ENCODE measurements around the gene ANXA3. TPM values are rescaled to one million over a fixed set of nuclear protein-coding genes. Genes with fewer than 3 reads are reported as not detected.
"Not testable (repeated sequence)": the region's sequence is repeated elsewhere in the genome, so short reads cannot be mapped to it uniquely, and the experiment has no call there.

The ANXA3 gene
- 271 and 297 TPM in 2 replicates for total RNA-seq

GRCh38 chr4:78551420-78552351 lies at the start of gene ANXA3:
ANXA3 (plus strand) TSS chr4:78551770; CDS start chr4:78554474, 2,704 bp downstream.
- no peak for DNase-seq (ENCODE audit: low read depth)
- no peak for TF ChIP-seq CTCF (IDR thresholded peaks at IDR 0.05; ENCODE audit: insufficient read depth, low read length, poor library complexity, severe bottlenecking)
- peak within 1 kb of the TSS; percentile 62 for H3K4me3 ChIP-seq (ENCODE audit: low read depth, low read length)
- H3K27me3 ChIP-seq (ENCODE audit: control insufficient read depth, insufficient read depth, low read length): no peaks in the 10 kb centered on the region
- no peaks in the 10 kb centered on the region for H3K36me3 ChIP-seq (ENCODE audit: control insufficient read depth, insufficient read depth, low read length)

- H3K4me3 ChIP-seq (ENCODE audit: low read depth, low read length); DNase-seq (ENCODE audit: low read depth): not testable (repeated sequence)
Measured at GRCh38 chr4:78506260-78506659, 45.3 kb upstream of the ANXA3 start.

GRCh38 chr4:78509043-78509442 lies 42.5 kb upstream of the ANXA3 start:
- no peaks in the 10 kb centered on the region for H3K27me3 ChIP-seq (ENCODE audit: control insufficient read depth, insufficient read depth, low read length)
- no peaks in the 10 kb centered on the region for H3K36me3 ChIP-seq (ENCODE audit: control insufficient read depth, insufficient read depth, low read length)
- TF ChIP-seq CTCF (IDR thresholded peaks at IDR 0.05; ENCODE audit: insufficient read depth, low read length, poor library complexity, severe bottlenecking): no peak
- DNase-seq (ENCODE audit: low read depth): no peak
- H3K4me3 ChIP-seq (ENCODE audit: low read depth, low read length): no peak overlapping the region

More at GRCh38 chr4:78506260-78506659, 45.3 kb upstream of the ANXA3 start:
- H3K36me3 ChIP-seq (ENCODE audit: control insufficient read depth, insufficient read depth, low read length); H3K27me3 ChIP-seq (ENCODE audit: control insufficient read depth, insufficient read depth, low read length): not testable (repeated sequence)

GRCh38 chr4:78510108-78510507 lies 41.5 kb upstream of the ANXA3 start:
- TF ChIP-seq CTCF (IDR thresholded peaks at IDR 0.05; ENCODE audit: insufficient read depth, low read length, poor library complexity, severe bottlenecking): no peak
- Histone ChIP-seq H3K36me3 (ENCODE audit: control insufficient read depth, insufficient read depth, low read length) (no peaks in the 10 kb centered on the region), H3K27me3 (ENCODE audit: control insufficient read depth, insufficient read depth, low read length) (no peaks in the 10 kb centered on the region), H3K4me3 (ENCODE audit: low read depth, low read length) (no peak overlapping the region)
- DNase-seq (ENCODE audit: low read depth): no peak

- Histone ChIP-seq H3K27me3 (ENCODE audit: control insufficient read depth, insufficient read depth, low read length) (no peaks in the 10 kb centered on the region), H3K4me3 (ENCODE audit: low read depth, low read length) (no peak overlapping the region), H3K36me3 (ENCODE audit: control insufficient read depth, insufficient read depth, low read length) (no peaks in the 10 kb centered on the region)
- TF ChIP-seq CTCF (IDR thresholded peaks at IDR 0.05; ENCODE audit: insufficient read depth, low read length, poor library complexity, severe bottlenecking): no peak
- DNase-seq (ENCODE audit: low read depth): no peak
Measured at GRCh38 chr4:78510681-78511080, 40.9 kb upstream of the ANXA3 start.

GRCh38 chr4:78512357-78512920 lies 39.1 kb upstream of the ANXA3 start:
- TF ChIP-seq CTCF (IDR thresholded peaks at IDR 0.05; ENCODE audit: insufficient read depth, low read length, poor library complexity, severe bottlenecking): no peak
- Histone ChIP-seq H3K36me3 (ENCODE audit: control insufficient read depth, insufficient read depth, low read length) (no peaks in the 10 kb centered on the region), H3K27me3 (ENCODE audit: control insufficient read depth, insufficient read depth, low read length) (no peaks in the 10 kb centered on the region), H3K4me3 (ENCODE audit: low read depth, low read length) (no peak overlapping the region)
- no peak for DNase-seq (ENCODE audit: low read depth)

All from kidney epithelial cell (primary cell).